Esophagus squamous epithelium (tissue), 4 donors: ENCODE data around the gene CRYBA4.

Experiments used
- POLR2A ChIP-seq, 4 donors: fragments of 450-650 bp; IDR thresholded peaks; one replicate each; pipeline ENCODE4 v1.6.1; 2017; ENCODE audit warnings: antibody characterized with exemption in 4 of 4, mild to moderate bottlenecking in 4 of 4, moderate library complexity in 3 of 4
- TF ChIP-seq, protein P1 (sequence below), 6 experiments: fragments of 450-650 bp in 4 of 6; fragments of 200-600 bp in 2 of 6; sonication (generic) in 2 of 6; IDR thresholded peaks; one replicate each; pipeline ENCODE4 v1.5.1; 2016 to 2019; ENCODE audit warnings: antibody characterized with exemption in 6 of 6, mild to moderate bottlenecking in 4 of 6, moderate library complexity in 4 of 6

DNA sequence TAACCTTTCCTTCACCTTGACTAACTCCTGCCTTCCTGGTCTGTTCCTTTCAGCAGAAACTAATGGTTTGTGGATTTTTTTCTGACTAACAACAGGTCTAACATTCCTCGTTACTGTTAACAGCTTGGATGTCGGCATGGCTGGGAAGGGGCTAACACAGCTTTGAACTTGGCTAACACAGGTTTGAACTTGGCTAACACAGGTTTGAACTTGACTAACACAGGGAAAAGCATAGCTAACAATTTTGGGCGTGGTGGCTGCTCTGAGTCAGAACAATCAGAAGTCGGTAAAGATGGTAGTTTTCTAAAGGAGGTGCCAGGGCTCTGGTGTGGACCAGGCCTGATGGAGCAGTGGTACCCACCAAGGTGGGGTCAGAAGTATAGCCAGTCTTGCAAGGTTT is 51.7 kb downstream of the CRYBA4 start:
- TF ChIP-seq, protein P1, sequence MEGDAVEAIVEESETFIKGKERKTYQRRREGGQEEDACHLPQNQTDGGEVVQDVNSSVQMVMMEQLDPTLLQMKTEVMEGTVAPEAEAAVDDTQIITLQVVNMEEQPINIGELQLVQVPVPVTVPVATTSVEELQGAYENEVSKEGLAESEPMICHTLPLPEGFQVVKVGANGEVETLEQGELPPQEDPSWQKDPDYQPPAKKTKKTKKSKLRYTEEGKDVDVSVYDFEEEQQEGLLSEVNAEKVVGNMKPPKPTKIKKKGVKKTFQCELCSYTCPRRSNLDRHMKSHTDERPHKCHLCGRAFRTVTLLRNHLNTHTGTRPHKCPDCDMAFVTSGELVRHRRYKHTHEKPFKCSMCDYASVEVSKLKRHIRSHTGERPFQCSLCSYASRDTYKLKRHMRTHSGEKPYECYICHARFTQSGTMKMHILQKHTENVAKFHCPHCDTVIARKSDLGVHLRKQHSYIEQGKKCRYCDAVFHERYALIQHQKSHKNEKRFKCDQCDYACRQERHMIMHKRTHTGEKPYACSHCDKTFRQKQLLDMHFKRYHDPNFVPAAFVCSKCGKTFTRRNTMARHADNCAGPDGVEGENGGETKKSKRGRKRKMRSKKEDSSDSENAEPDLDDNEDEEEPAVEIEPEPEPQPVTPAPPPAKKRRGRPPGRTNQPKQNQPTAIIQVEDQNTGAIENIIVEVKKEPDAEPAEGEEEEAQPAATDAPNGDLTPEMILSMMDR (IDR thresholded peaks at IDR 0.05) = no peak
- TF ChIP-seq POLR2A (IDR thresholded peaks at IDR 0.05) = no peak
